ENCODE results near the gene PACSIN3. TPM values are rescaled to one million over a fixed set of nuclear protein-coding genes. Genes with fewer than 3 reads are reported as not detected.

Gene PACSIN3
- total RNA-seq, 1 experiment from 2014 or later, result 113 TPM

- no peaks in the 10 kb centered on the region; the same call in 1 of the 2 replicates for H3F3A ChIP-seq (ENCODE audit: insufficient read depth, low read depth)
- no peak for DNase-seq
- POLR2A ChIA-PET (ENCODE audit: unreplicated experiment), result interaction anchor here (0.7 kb wide), 1 partner anchor 14 kb away, joined by 6 read pairs; no protein-coding TSS in a partner anchor
- TF ChIP-seq EZH2 (IDR thresholded peaks at IDR 0.05; ENCODE audit: low read depth), result no peak
- TF ChIP-seq CTCF (conservative IDR thresholded peaks at IDR 0.05), result no peak
- no peaks in the 10 kb centered on the region for H4K20me1 ChIP-seq (ENCODE audit: insufficient read depth)
- H3K9me3 ChIP-seq (ENCODE audit: insufficient read depth, low read depth), result no peaks in the 10 kb centered on the region
- BruUV-seq (replicated peaks), result no TSS peak
- H3K27me3 ChIP-seq (ENCODE audit: insufficient read depth, low read depth), result no peaks in the 10 kb centered on the region
- CTCF ChIA-PET, result no interaction called here
- H3K4me3 ChIP-seq, result no peak overlapping the region
- H3K36me3 ChIP-seq (ENCODE audit: low read depth), result no peaks in the 10 kb centered on the region
- H3K27ac ChIP-seq, result no peak overlapping the region
- H3K79me2 ChIP-seq (ENCODE audit: low read depth), result no peaks in the 10 kb centered on the region
- H3K4me1 ChIP-seq (replicated peaks; ENCODE audit: insufficient read depth), result no peaks in the 10 kb centered on the region
- no peak overlapping the region for H3K4me2 ChIP-seq
- H2AFZ ChIP-seq, result no peak overlapping the region
- no peaks in the 10 kb centered on the region for H3K9me2 ChIP-seq (ENCODE audit: insufficient read depth)
- intact Hi-C loops (cut with micrococcal nuclease; ENCODE audit: unreplicated experiment), result no loop called here
These were observed 53.7 kb downstream of the PACSIN3 start for GRCh38 chr11:47132490-47132889.

GRCh38 chr11:47131136-47131535, 55.1 kb downstream of the PACSIN3 start:
- intact Hi-C loops (cut with micrococcal nuclease; ENCODE audit: unreplicated experiment), result no loop called here
- POLR2A ChIA-PET (ENCODE audit: unreplicated experiment), result no interaction called here

GRCh38 chr11:47130543-47130942, 55.7 kb downstream of the PACSIN3 start:
- no peaks in the 10 kb centered on the region for H3K79me2 ChIP-seq (ENCODE audit: low read depth)
- H3K9me3 ChIP-seq (ENCODE audit: insufficient read depth, low read depth), result no peaks in the 10 kb centered on the region
- H3K27me3 ChIP-seq (ENCODE audit: insufficient read depth, low read depth), result no peaks in the 10 kb centered on the region
- no peaks in the 10 kb centered on the region for H3K36me3 ChIP-seq (ENCODE audit: low read depth)
- no peak overlapping the region for H3K4me2 ChIP-seq
- H3K4me3 ChIP-seq, result no peak overlapping the region
- no peaks in the 10 kb centered on the region for H3K4me1 ChIP-seq (replicated peaks; ENCODE audit: insufficient read depth)
- H3K27ac ChIP-seq, result no peak overlapping the region
- no peaks in the 10 kb centered on the region for H4K20me1 ChIP-seq (ENCODE audit: insufficient read depth)
- intact Hi-C loops (cut with micrococcal nuclease; ENCODE audit: unreplicated experiment), result no loop called here
- no peak for DNase-seq
- TF ChIP-seq CTCF (conservative IDR thresholded peaks at IDR 0.05) (no peak), EZH2 (IDR thresholded peaks at IDR 0.05; ENCODE audit: low read depth) (no peak)
- no peak overlapping the region for H2AFZ ChIP-seq
- no peaks in the 10 kb centered on the region; the same call in 1 of the 2 replicates for H3F3A ChIP-seq (ENCODE audit: insufficient read depth, low read depth)
- no peaks in the 10 kb centered on the region for H3K9me2 ChIP-seq (ENCODE audit: insufficient read depth)
- BruUV-seq (replicated peaks), result no TSS peak
- CTCF ChIA-PET, result no interaction called here
- POLR2A ChIA-PET (ENCODE audit: unreplicated experiment), result no interaction called here

More at GRCh38 chr11:47131136-47131535, 55.1 kb downstream of the PACSIN3 start:
- no peak for DNase-seq
- H3K27ac ChIP-seq, result no peak overlapping the region
- H3F3A ChIP-seq (ENCODE audit: insufficient read depth, low read depth), result no peaks in the 10 kb centered on the region; the same call in 1 of the 2 replicates
- no peaks in the 10 kb centered on the region for H4K20me1 ChIP-seq (ENCODE audit: insufficient read depth)
- H3K79me2 ChIP-seq (ENCODE audit: low read depth), result no peaks in the 10 kb centered on the region
- no peak overlapping the region for H2AFZ ChIP-seq
- no peaks in the 10 kb centered on the region for H3K27me3 ChIP-seq (ENCODE audit: insufficient read depth, low read depth)
- TF ChIP-seq EZH2 (IDR thresholded peaks at IDR 0.05; ENCODE audit: low read depth), result no peak
- TF ChIP-seq CTCF (conservative IDR thresholded peaks at IDR 0.05), result no peak
- no peaks in the 10 kb centered on the region for H3K4me1 ChIP-seq (replicated peaks; ENCODE audit: insufficient read depth)
- H3K36me3 ChIP-seq (ENCODE audit: low read depth), result no peaks in the 10 kb centered on the region
- H3K9me2 ChIP-seq (ENCODE audit: insufficient read depth), result no peaks in the 10 kb centered on the region
- H3K9me3 ChIP-seq (ENCODE audit: insufficient read depth, low read depth), result no peaks in the 10 kb centered on the region
- CTCF ChIA-PET, result no interaction called here
- no peak overlapping the region for H3K4me3 ChIP-seq
- no peak overlapping the region for H3K4me2 ChIP-seq
- no TSS peak for BruUV-seq (replicated peaks)

Small RNA genes lying within 50 kb of the gene (microRNA-seq; reads per million reads assigned to microRNA genes)
- not detected for gene MIR6745 (ENCODE audit: borderline number of aligned reads, borderline replicate concordance)

Other genes starting within 250 kb of the PACSIN3 start
- 87.2 and 88.3 TPM in 2 replicates for gene CSTPP1, start 249.7 kb downstream of the PACSIN3 start, total RNA-seq (2021)
- gene ARFGAP2, start 9.6 kb downstream of the PACSIN3 start, total RNA-seq (2021), result 122 and 130 TPM in 2 replicates
- 72.3 and 85.2 TPM in 2 replicates for gene DDB2, start 28.5 kb upstream of the PACSIN3 start, total RNA-seq (2021)
- gene ACP2, start 62.4 kb upstream of the PACSIN3 start, total RNA-seq (2021), result 20.4 and 24.1 TPM in 2 replicates
- 71.5 and 90.4 TPM in 2 replicates for gene NR1H3, start 71.6 kb upstream of the PACSIN3 start, total RNA-seq (2021)
- 61.1 and 65.9 TPM in 2 replicates for gene MADD, start 83.7 kb upstream of the PACSIN3 start, total RNA-seq (2021)
- not detected in 2 replicates for gene MYBPC3, start 166.3 kb upstream of the PACSIN3 start, total RNA-seq (2021)
- not detected in 2 replicates for gene SPI1, start 192.1 kb upstream of the PACSIN3 start, total RNA-seq (2021)
- gene SLC39A13, start 222.2 kb upstream of the PACSIN3 start, total RNA-seq (2021), result 28.8 and 32.3 TPM in 2 replicates
- 160 and 222 TPM in 2 replicates for gene PSMC3, start 240.0 kb upstream of the PACSIN3 start, total RNA-seq (2021)